CD14-positive monocyte (primary cell): ENCODE measurements around the gene TKFC. TPM values are rescaled to one million over a fixed set of nuclear protein-coding genes. Genes with fewer than 3 reads are reported as not detected.

Experiments used
- DNase-seq, 3 donors: peaks; one replicate each; pipeline ENCODE4 v3.0.0-alpha.2; 2011 to 2022
- H2AFZ ChIP-seq: 2 replicates; pipeline ENCODE4 v1.6.0; 2012; ENCODE audit warnings: mild to moderate bottlenecking, low read depth, low read length, inconsistent platforms; ENCODE audit not compliant: insufficient read depth, poor library complexity, severe bottlenecking
- H3K27ac ChIP-seq, 2 donors: 1 replicate in 1 of 2; 2 replicates in 1 of 2; pipeline ENCODE4 v1.5.1; 2012 to 2013; ENCODE audit warnings: low read length in 2 of 2, control low read depth in 1 of 2, inconsistent platforms in 1 of 2, low read depth in 1 of 2, mild to moderate bottlenecking in 1 of 2
- H3K27me3 ChIP-seq, 2 donors: one replicate each; pipeline versions ENCODE4 v1.6.0 to v1.6.1; 2011 to 2013; ENCODE audit warnings: low read length in 2 of 2; ENCODE audit not compliant: control insufficient read depth in 2 of 2, insufficient read depth in 2 of 2
- H3K36me3 ChIP-seq, 2 donors: replicated peaks in 1 of 2; 1 replicate in 1 of 2; 2 replicates in 1 of 2; pipeline versions ENCODE4 v1.5.1 to v1.6.1; 2012 to 2013; ENCODE audit warnings: low read length in 2 of 2, control low read depth in 1 of 2, inconsistent platforms in 1 of 2, mild to moderate bottlenecking in 1 of 2; ENCODE audit not compliant: insufficient read depth in 2 of 2, control insufficient read depth in 1 of 2
- H3K4me1 ChIP-seq, 2 donors: 1 replicate in 1 of 2; 2 replicates in 1 of 2; pipeline versions ENCODE4 v1.5.1 to v1.6.1; 2012 to 2013; ENCODE audit warnings: low read length in 2 of 2, control low read depth in 1 of 2, inconsistent platforms in 1 of 2, mild to moderate bottlenecking in 1 of 2, moderate library complexity in 1 of 2; ENCODE audit not compliant: insufficient read depth in 2 of 2, control insufficient read depth in 1 of 2
- H3K4me2 ChIP-seq: replicated peaks from 2 replicates; pipeline ENCODE3; 2012; ENCODE audit warnings: low read length, moderate library complexity, mild to moderate bottlenecking; ENCODE audit not compliant: poor library complexity, severe bottlenecking; ENCODE audit errors: extremely low read depth
- H3K4me3 ChIP-seq, 3 experiments: fragments of 200-600 bp in 1 of 3; sonication (generic) in 1 of 3; replicated peaks in 1 of 3; 1 replicate in 2 of 3; 2 replicates in 1 of 3; pipeline ENCODE4 v1.5.1; 2011 to 2013; ENCODE audit warnings: low read length in 3 of 3, mild to moderate bottlenecking in 3 of 3, control low read depth in 2 of 3, low read depth in 2 of 3, inconsistent platforms in 1 of 3, moderate library complexity in 1 of 3
- H3K79me2 ChIP-seq: 2 replicates; pipeline ENCODE4 v1.6.0; 2012; ENCODE audit warnings: mild to moderate bottlenecking, control low read depth, inconsistent platforms, low read length, moderate library complexity; ENCODE audit not compliant: insufficient read depth
- H3K9ac ChIP-seq: 2 replicates; pipeline ENCODE4 v1.6.0; 2017; ENCODE audit warnings: low read length, mild to moderate bottlenecking; ENCODE audit not compliant: insufficient read depth, poor library complexity, severe bottlenecking
- H3K9me3 ChIP-seq, 2 donors: replicated peaks in 1 of 2; 1 replicate in 1 of 2; 2 replicates in 1 of 2; pipeline versions ENCODE4 v1.5.1 to v1.6.1; 2012 to 2013; ENCODE audit warnings: low read length in 2 of 2, control low read depth in 1 of 2; ENCODE audit not compliant: control insufficient read depth in 1 of 2, insufficient read depth in 1 of 2
- H4K20me1 ChIP-seq: 2 replicates; pipeline ENCODE4 v1.6.0; 2012; ENCODE audit warnings: mild to moderate bottlenecking, low read length, control low read depth, moderate library complexity; ENCODE audit not compliant: insufficient read depth
- H3K27ac Mint-ChIP-seq, 7 donors: one replicate each; pipeline ENCODE4 v1.8.0; 2020; ENCODE audit warnings: mild to moderate bottlenecking in 7 of 7, mixed read lengths in 7 of 7, moderate library complexity in 6 of 7, inconsistent platforms in 2 of 7
- H3K27me3 Mint-ChIP-seq, 3 donors: one replicate each; pipeline ENCODE4 v1.8.0; 2021 to 2022; ENCODE audit warnings: low read depth in 3 of 3, mild to moderate bottlenecking in 3 of 3, mixed read lengths in 3 of 3, moderate library complexity in 3 of 3, inconsistent platforms in 1 of 3
- H3K36me3 Mint-ChIP-seq, 2 donors: one replicate each; pipeline ENCODE4 v1.8.0; 2020; ENCODE audit warnings: mixed read lengths in 2 of 2, inconsistent platforms in 1 of 2, mild to moderate bottlenecking in 1 of 2
- H3K4me1 Mint-ChIP-seq: one replicate; pipeline ENCODE4 v1.8.0; 2020; ENCODE audit warnings: mild to moderate bottlenecking, mixed read lengths
- H3K4me3 Mint-ChIP-seq, 2 donors: one replicate each; pipeline ENCODE4 v1.8.0; 2020; ENCODE audit warnings: mild to moderate bottlenecking in 2 of 2, mixed read lengths in 2 of 2, moderate library complexity in 1 of 2
- H3K9me3 Mint-ChIP-seq, 7 donors: one replicate each; pipeline ENCODE4 v1.8.0; 2020 to 2022; ENCODE audit warnings: mixed read lengths in 7 of 7, mild to moderate bottlenecking in 6 of 7, moderate library complexity in 6 of 7, inconsistent platforms in 2 of 7
- CTCF ChIP-seq: fragments of 200-600 bp; IDR thresholded peaks from one replicate; pipeline ENCODE4 v1.8.0; 2022; ENCODE audit warnings: antibody characterized with exemption, mild to moderate bottlenecking
- WGBS: methylation state at CpG from one replicate; pipeline ENCODE4 v1.1.5; 2013; ENCODE audit warnings: missing lambda C conversion rate; ENCODE audit not compliant: insufficient coverage; 5-methylcytosine and 5-hydroxymethylcytosine counted together
- intact Hi-C, 2 donors: fragments of 100-400 bp; cut with micrococcal nuclease; formaldehyde crosslinking; loops; one replicate each; pipeline versions ENCODE4 v1.15.0 to v1.15.1; 2023
- polyA plus RNA-seq, 3 donors: library from polyadenylated mRNA; depleted of rRNA in 1 of 3; unstranded in 2 of 3; stranded (reverse) in 1 of 3; fragments of 300-500 nt in 2 of 3; fragments of >200 nt in 1 of 3; fragmentation: Illumina TruSeq in 2 of 3; gene quantifications; 1 replicate in 2 of 3; 2 replicates in 1 of 3; pipeline ENCODE4 v1.2.3, GENCODE V29; 2012 to 2021

TKFC gene
- polyA plus RNA-seq, 3 donors, result 29.5 to 40.8 (median 29.6) TPM

DNA sequence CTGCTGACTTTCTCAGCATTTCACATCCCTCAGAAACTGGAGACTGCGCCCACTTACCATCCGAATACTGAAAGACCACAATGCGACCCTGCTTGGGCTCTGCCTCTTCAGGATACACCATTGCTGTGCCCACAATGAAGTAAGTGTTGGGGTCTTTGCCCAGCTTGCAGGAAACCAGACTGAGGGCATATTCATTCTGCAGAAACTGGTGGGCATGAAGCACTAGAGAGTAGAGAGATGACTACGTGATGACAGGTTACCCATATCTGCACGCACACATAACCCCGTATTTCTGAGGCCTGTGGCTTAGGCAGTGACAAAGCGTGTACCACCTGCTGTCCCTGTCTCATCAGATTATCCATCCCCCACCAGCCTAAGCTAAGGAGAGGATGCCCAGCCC, 23.3 kb upstream of the TKFC start:
- Histone ChIP-seq H4K20me1 (no peaks in the 10 kb centered on the region), H3K27ac (no peak overlapping the region), H3K4me2 (no peak overlapping the region), H3K79me2 (no peaks in the 10 kb centered on the region), H3K9me3 (no peaks in the 10 kb centered on the region), H3K4me3 (no peak overlapping the region), H3K9ac (no peak overlapping the region), H2AFZ (no peak overlapping the region), H3K27me3 (no peaks in the 10 kb centered on the region), H3K4me1 (no peaks in the 10 kb centered on the region), H3K36me3 (peaks cover 96 to 100% of the 10 kb centered on the region in 2 donors)
- Mint-ChIP-seq H3K27ac (no peak overlapping the region), H3K27me3 (no peaks in the 10 kb centered on the region), H3K4me3 (no peak overlapping the region), H3K9me3 (no peaks in the 10 kb centered on the region), H3K4me1 (no peaks in the 10 kb centered on the region), H3K36me3 (peaks cover 10 to 41% of the 10 kb centered on the region in 2 donors)
- intact Hi-C loops, result no loop called here
- DNase-seq, result no peak
- WGBS, result 96% methylated on average over 4 of the region's 7 CpGs
- TF ChIP-seq CTCF, result no peak

DNA sequence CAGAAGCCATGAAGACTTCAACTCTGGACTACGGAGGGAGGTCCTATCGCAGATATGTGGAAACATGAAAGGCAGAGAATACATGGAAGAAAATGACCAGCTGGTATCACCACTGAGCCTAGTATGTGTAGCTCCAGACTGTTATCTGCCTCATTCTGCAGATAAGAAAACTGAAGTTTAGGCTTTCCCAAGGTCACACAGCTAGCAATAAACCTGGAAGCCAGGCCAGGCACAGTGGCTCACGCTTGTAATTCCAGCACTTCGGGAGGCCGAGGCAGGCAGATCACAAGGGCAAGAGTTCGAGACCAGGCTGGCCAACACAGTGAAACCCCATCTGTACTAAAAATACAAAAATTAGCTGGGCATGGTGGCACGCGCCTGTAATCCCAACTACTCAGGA, 22.3 kb upstream of the TKFC start:
- Histone ChIP-seq H3K36me3 (peaks cover 94 to 100% of the 10 kb centered on the region in 2 donors), H4K20me1 (no peaks in the 10 kb centered on the region), H3K27ac (no peak overlapping the region), H3K9ac (no peak overlapping the region), H3K4me2 (no peak overlapping the region), H3K9me3 (no peaks in the 10 kb centered on the region), H3K4me1 (no peaks in the 10 kb centered on the region), H2AFZ (no peak overlapping the region), H3K79me2 (no peaks in the 10 kb centered on the region), H3K27me3 (no peaks in the 10 kb centered on the region), H3K4me3 (no peak overlapping the region)
- 83% methylated on average over 1 of the region's 8 CpGs for WGBS
- TF ChIP-seq CTCF, result no peak
- H3K36me3 Mint-ChIP-seq, result peaks cover 5 to 39% of the 10 kb centered on the region in 2 donors
- no peaks in the 10 kb centered on the region for H3K9me3 Mint-ChIP-seq
- H3K4me3 Mint-ChIP-seq, result no peak overlapping the region
- no peak for DNase-seq
- peak overlapping the region in 1 of 7 donors; percentile 0 for H3K27ac Mint-ChIP-seq
- no peaks in the 10 kb centered on the region for H3K4me1 Mint-ChIP-seq
- H3K27me3 Mint-ChIP-seq, result no peaks in the 10 kb centered on the region
- intact Hi-C loops, result no loop called here
